Right lobe of liver (tissue), 4 donors: ENCODE results near the gene TWIST2.

Source experiments
- POLR2A ChIP-seq: fragments of 450-650 bp; IDR thresholded peaks from one replicate; pipeline ENCODE4 v1.6.1; 2017; ENCODE audit warnings: antibody characterized with exemption, mild to moderate bottlenecking
- TF ChIP-seq, protein P1 (sequence below), 4 donors: fragments of 200-600 bp in 3 of 4; fragments of 450-650 bp in 1 of 4; IDR thresholded peaks; one replicate each; pipeline versions ENCODE4 v1.5.1 to v1.8.0; 2016 to 2022; ENCODE audit warnings: antibody characterized with exemption in 4 of 4, mild to moderate bottlenecking in 2 of 4
- donor health status: DM: no; HTN: no; CAD: no.
- donor health status: DM: no; HTN: no; CAD: no.
- donor health status: DM: no; HTN: yes; CAD: no.

DNA sequence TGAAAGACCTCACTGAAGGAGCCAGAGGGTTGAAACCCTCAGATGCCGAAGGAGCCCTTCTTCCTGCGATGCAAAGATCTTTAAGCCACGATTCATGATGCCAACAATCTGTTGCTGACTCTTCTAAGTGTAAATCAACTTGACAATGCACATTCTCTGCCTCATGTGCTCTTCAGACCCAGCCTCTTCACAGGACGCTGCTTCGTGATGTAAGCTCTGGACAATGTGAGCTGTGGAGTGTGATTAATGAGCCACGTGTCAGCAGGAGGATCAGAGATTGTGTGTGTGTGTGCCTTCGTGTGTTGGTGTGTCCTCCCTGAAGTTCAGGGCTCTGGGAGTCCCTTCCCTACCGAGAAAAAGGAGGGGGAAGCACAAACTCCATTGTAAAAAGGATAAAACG lies 26.5 kb upstream of the TWIST2 start:
- TF ChIP-seq, protein P1, sequence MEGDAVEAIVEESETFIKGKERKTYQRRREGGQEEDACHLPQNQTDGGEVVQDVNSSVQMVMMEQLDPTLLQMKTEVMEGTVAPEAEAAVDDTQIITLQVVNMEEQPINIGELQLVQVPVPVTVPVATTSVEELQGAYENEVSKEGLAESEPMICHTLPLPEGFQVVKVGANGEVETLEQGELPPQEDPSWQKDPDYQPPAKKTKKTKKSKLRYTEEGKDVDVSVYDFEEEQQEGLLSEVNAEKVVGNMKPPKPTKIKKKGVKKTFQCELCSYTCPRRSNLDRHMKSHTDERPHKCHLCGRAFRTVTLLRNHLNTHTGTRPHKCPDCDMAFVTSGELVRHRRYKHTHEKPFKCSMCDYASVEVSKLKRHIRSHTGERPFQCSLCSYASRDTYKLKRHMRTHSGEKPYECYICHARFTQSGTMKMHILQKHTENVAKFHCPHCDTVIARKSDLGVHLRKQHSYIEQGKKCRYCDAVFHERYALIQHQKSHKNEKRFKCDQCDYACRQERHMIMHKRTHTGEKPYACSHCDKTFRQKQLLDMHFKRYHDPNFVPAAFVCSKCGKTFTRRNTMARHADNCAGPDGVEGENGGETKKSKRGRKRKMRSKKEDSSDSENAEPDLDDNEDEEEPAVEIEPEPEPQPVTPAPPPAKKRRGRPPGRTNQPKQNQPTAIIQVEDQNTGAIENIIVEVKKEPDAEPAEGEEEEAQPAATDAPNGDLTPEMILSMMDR (IDR thresholded peaks at IDR 0.05) = no peak
- TF ChIP-seq POLR2A = no peak
